Stomach (tissue), 9 donors: ENCODE data around the gene TMEM131. TPM values are rescaled to one million over a fixed set of nuclear protein-coding genes. Genes with fewer than 3 reads are reported as not detected.
A peak's percentile ranks its signal among the peaks of the same experiment; 100 is the strongest.

ENCODE experiments used
- DNase-seq, 2 donors: peaks; one replicate each; pipeline versions ENCODE4 v3.0.0 to v3.0.0-alpha.2; 2013 to 2019
- H3K27ac ChIP-seq, 5 donors: fragments of 200-600 bp in 4 of 5; sonication (generic) in 4 of 5; one replicate each; pipeline ENCODE4 v1.5.1; 2013 to 2019; ENCODE audit warnings: mild to moderate bottlenecking in 1 of 5, moderate library complexity in 1 of 5
- H3K27me3 ChIP-seq, 3 donors: fragments of 200-600 bp; sonication (generic); one replicate each; pipeline ENCODE4 v1.5.1; 2017 to 2019; ENCODE audit warnings: mixed run types in 1 of 3
- H3K36me3 ChIP-seq, 4 donors: fragments of 200-600 bp; sonication (generic); 1 replicate in 3 of 4; 2 replicates in 1 of 4; pipeline ENCODE4 v1.5.1; 2016 to 2019
- H3K4me1 ChIP-seq, 4 donors: fragments of 200-600 bp; sonication (generic); one replicate each; pipeline ENCODE4 v1.5.1; 2016 to 2019
- H3K4me3 ChIP-seq, 4 donors: fragments of 200-600 bp; sonication (generic) in 3 of 4; one replicate each; pipeline ENCODE4 v1.5.1; 2016 to 2019; ENCODE audit warnings: mild to moderate bottlenecking in 1 of 4
- H3K9me3 ChIP-seq, 4 donors: fragments of 200-600 bp; sonication (generic); one replicate each; pipeline ENCODE4 v1.5.1; 2016 to 2019
- EP300 ChIP-seq: sonication (generic); formaldehyde crosslinking; IDR thresholded peaks from one replicate; pipeline ENCODE4 v1.6.1; 2017; ENCODE audit warnings: antibody characterized with exemption
- POLR2A ChIP-seq, 4 donors: fragments of 450-650 bp; IDR thresholded peaks; one replicate each; pipeline ENCODE4 v1.6.1; 2016; ENCODE audit warnings: antibody characterized with exemption in 4 of 4, control low read depth in 2 of 4, mild to moderate bottlenecking in 1 of 4, moderate library complexity in 1 of 4
- POLR2AphosphoS5 ChIP-seq, 3 donors: sonication (generic); formaldehyde crosslinking; IDR thresholded peaks; one replicate each; pipeline ENCODE4 v1.6.1; 2016; ENCODE audit warnings: antibody characterized with exemption in 3 of 3
- WGBS, 5 donors: extraction: QIAGEN DNeasy Blood & Tissue Kit in 3 of 5; methylation state at CpG; one replicate each; pipeline versions ENCODE4 v1.1.5 to v1.1.7; 2013 to 2018; 5-methylcytosine and 5-hydroxymethylcytosine counted together
- intact Hi-C: fragments of 100-400 bp; cut with DNase I; formaldehyde crosslinking; loops from one replicate; pipeline ENCODE4 v1.15.1; 2023; ENCODE audit warnings: low total_unique reads
- polyA plus RNA-seq, 3 donors: library from polyadenylated mRNA; stranded (reverse); fragments of 200-250 nt; gene quantifications; one replicate each; pipeline ENCODE4 v1.2.3, GENCODE V29; 2013
- total RNA-seq, 5 donors: library from RNA; depleted of rRNA; stranded (reverse); fragments of >200 nt; gene quantifications; one replicate each; pipeline versions ENCODE4 v1.1.0 to v1.2.3, GENCODE V29; 2014 to 2016
- TF ChIP-seq, protein P1 (sequence below), 7 experiments: fragments of 450-650 bp in 4 of 7; fragments of 200-600 bp in 3 of 7; sonication (generic) in 3 of 7; IDR thresholded peaks; one replicate each; pipeline ENCODE4 v1.5.1; 2016 to 2019; ENCODE audit warnings: antibody characterized with exemption in 7 of 7, control low read depth in 2 of 7, mild to moderate bottlenecking in 1 of 7
- donor health status: healthy with polysubstance abuse.
- donor health status: Bipolar disorder and iron deficiency.
- donor health status: healthy.

Gene TMEM131
- total and polyA plus RNA-seq, 8 donors, result 4.4 to 119 (median 43.1) TPM

- Histone ChIP-seq H3K4me3 (no peak overlapping the region), H3K27ac (no peak overlapping the region), H3K9me3 (no peaks in the 10 kb centered on the region), H3K27me3 (no peaks in the 10 kb centered on the region), H3K4me1 (no peaks in the 10 kb centered on the region), H3K36me3 (peaks cover 27 to 90% (median 86%) of the 10 kb centered on the region in 4 donors)
- no peak for DNase-seq
- no peak for TF ChIP-seq EP300
- no peak for TF ChIP-seq POLR2AphosphoS5 (IDR thresholded peaks at IDR 0.05)
- TF ChIP-seq, protein P1, sequence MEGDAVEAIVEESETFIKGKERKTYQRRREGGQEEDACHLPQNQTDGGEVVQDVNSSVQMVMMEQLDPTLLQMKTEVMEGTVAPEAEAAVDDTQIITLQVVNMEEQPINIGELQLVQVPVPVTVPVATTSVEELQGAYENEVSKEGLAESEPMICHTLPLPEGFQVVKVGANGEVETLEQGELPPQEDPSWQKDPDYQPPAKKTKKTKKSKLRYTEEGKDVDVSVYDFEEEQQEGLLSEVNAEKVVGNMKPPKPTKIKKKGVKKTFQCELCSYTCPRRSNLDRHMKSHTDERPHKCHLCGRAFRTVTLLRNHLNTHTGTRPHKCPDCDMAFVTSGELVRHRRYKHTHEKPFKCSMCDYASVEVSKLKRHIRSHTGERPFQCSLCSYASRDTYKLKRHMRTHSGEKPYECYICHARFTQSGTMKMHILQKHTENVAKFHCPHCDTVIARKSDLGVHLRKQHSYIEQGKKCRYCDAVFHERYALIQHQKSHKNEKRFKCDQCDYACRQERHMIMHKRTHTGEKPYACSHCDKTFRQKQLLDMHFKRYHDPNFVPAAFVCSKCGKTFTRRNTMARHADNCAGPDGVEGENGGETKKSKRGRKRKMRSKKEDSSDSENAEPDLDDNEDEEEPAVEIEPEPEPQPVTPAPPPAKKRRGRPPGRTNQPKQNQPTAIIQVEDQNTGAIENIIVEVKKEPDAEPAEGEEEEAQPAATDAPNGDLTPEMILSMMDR (IDR thresholded peaks at IDR 0.05), result no peak
- no peak for TF ChIP-seq POLR2A (IDR thresholded peaks at IDR 0.05)
- 79 to 85% (median 79%) methylated on average over 11 of the region's 11 CpGs for WGBS, 5 donors
- intact Hi-C loops, result no loop called here
These were observed 220.7 kb downstream of the TMEM131 start for GRCh38 chr2:97775074-97775473.

- Histone ChIP-seq H3K27ac (no peak overlapping the region), H3K36me3 (peaks cover 27 to 94% (median 87%) of the 10 kb centered on the region in 4 donors), H3K4me3 (no peak overlapping the region), H3K4me1 (no peaks in the 10 kb centered on the region), H3K9me3 (no peaks in the 10 kb centered on the region), H3K27me3 (no peaks in the 10 kb centered on the region)
- TF ChIP-seq EP300, result no peak
- no peak for TF ChIP-seq POLR2AphosphoS5 (IDR thresholded peaks at IDR 0.05)
- TF ChIP-seq, protein P1 (IDR thresholded peaks at IDR 0.05), result no peak
- no peak for TF ChIP-seq POLR2A (IDR thresholded peaks at IDR 0.05)
- DNase-seq, result peak in 1 of 2 donors; percentile 45
- WGBS, 5 donors, result 57 to 64% (median 61%) methylated on average over 7 of the region's 7 CpGs
- intact Hi-C loops, result no loop called here
These were observed 221.3 kb downstream of the TMEM131 start for GRCh38 chr2:97774425-97774824.

DNA sequence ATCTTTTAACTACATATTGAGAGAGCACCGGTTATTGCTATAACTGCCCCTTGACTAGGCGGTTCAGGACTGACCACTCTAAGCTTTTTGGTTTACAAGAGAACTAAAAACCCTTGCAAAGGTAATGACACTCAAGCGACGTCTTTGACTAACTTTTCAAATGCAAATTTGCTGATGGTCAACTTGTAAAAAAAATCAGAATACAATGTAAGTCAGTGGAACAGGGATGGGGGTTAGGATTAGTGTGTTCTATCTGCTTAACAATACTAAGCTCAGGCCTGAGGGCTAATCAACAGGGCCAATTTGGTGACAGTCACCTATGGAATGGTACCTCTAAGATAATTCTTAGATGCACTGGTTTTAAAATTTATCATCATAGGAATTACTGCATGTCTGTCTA, 225.3 kb downstream of the TMEM131 start:
- intact Hi-C loops, result no loop called here
- Histone ChIP-seq H3K36me3 (peaks cover 38 to 89% (median 76%) of the 10 kb centered on the region in 4 donors), H3K27me3 (no peaks in the 10 kb centered on the region), H3K4me3 (no peak overlapping the region), H3K27ac (no peak overlapping the region), H3K9me3 (no peaks in the 10 kb centered on the region), H3K4me1 (peaks cover 0 to 22% (median 7%) of the 10 kb centered on the region in 4 donors)
- TF ChIP-seq POLR2AphosphoS5 (IDR thresholded peaks at IDR 0.05), result no peak
- TF ChIP-seq EP300, result no peak
- no peak for TF ChIP-seq POLR2A (IDR thresholded peaks at IDR 0.05)
- TF ChIP-seq, protein P1 (IDR thresholded peaks at IDR 0.05), result no peak
- no peak for DNase-seq
- WGBS, 5 donors, result 68 to 71% (median 70%) methylated on average over 4 of the region's 4 CpGs

DNA sequence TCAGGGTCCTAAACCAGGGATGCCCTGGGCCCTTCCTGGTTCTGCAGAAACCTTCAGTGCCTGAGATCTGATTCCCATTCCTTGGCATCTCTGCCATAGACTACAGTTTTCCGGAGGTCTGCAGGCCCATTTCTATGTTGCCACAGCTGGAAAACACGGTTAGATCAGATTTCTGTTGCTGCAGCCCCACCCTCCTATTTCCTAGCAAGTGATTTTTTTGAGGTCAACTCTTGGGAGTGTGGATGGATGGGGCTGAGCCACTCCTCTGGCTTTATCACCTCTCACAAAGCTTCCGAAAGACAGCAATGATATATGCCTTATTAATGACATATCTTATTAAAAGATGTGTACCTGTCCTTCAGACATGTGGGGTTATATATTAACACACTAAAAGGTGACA, 226.0 kb downstream of the TMEM131 start:
- no peak for DNase-seq
- Histone ChIP-seq H3K27ac (no peak overlapping the region), H3K4me1 (peaks cover 0 to 22% (median 7%) of the 10 kb centered on the region in 4 donors), H3K36me3 (peaks cover 40 to 89% (median 76%) of the 10 kb centered on the region in 4 donors), H3K27me3 (no peaks in the 10 kb centered on the region), H3K4me3 (no peak overlapping the region), H3K9me3 (no peaks in the 10 kb centered on the region)
- TF ChIP-seq POLR2AphosphoS5 (IDR thresholded peaks at IDR 0.05) (no peak), POLR2A (IDR thresholded peaks at IDR 0.05) (no peak), EP300 (no peak)
- TF ChIP-seq, protein P1 (IDR thresholded peaks at IDR 0.05), result no peak
- 54 to 73% (median 70%) methylated on average over 3 of the region's 3 CpGs for WGBS, 5 donors
- intact Hi-C loops, result no loop called here
